Calu3 (cell line): ENCODE data around the gene RAB3IL1. TPM values are rescaled to one million over a fixed set of nuclear protein-coding genes. Genes with fewer than 3 reads are reported as not detected.
A peak's percentile ranks its signal among the peaks of the same experiment; 100 is the strongest.

Experiments used
- BruUV-seq: library from RNA; stranded (reverse); fragments of 400-500 nt; replicated peaks from 2 replicates; lab custom pipeline; 2021; lab: Mats Ljungman, UMichigan
- CTCF ChIA-PET: fragments of 300-600 bp; sonication (Branson Sonifier 250); formaldehyde crosslinking; loops from one replicate; lab custom pipeline; 2022; ENCODE audit warnings: antibody characterized with exemption; lab: Charles Lee
- DNase-seq: peaks from one replicate; pipeline ENCODE4 v3.0.0; 2022
- H3K27ac Mint-ChIP-seq: one replicate; pipeline ENCODE4 v1.8.0; 2022; ENCODE audit warnings: mixed read lengths; ENCODE audit not compliant: unreplicated experiment
- H3K27me3 Mint-ChIP-seq: one replicate; pipeline ENCODE4 v1.8.0; 2022; ENCODE audit warnings: mixed read lengths; ENCODE audit not compliant: unreplicated experiment
- H3K36me3 Mint-ChIP-seq: one replicate; pipeline ENCODE4 v1.8.0; 2022; ENCODE audit warnings: mild to moderate bottlenecking, moderate library complexity, mixed read lengths; ENCODE audit not compliant: insufficient read depth, unreplicated experiment
- H3K4me1 Mint-ChIP-seq: one replicate; pipeline ENCODE4 v1.8.0; 2022; ENCODE audit warnings: mild to moderate bottlenecking, low read depth, mixed read lengths; ENCODE audit not compliant: unreplicated experiment
- H3K4me3 Mint-ChIP-seq: one replicate; pipeline ENCODE4 v1.8.0; 2022; ENCODE audit warnings: mild to moderate bottlenecking, low read depth, moderate library complexity, mixed read lengths; ENCODE audit not compliant: unreplicated experiment
- H3K9me3 Mint-ChIP-seq: one replicate; pipeline ENCODE4 v1.8.0; 2022; ENCODE audit warnings: low read depth, mixed read lengths; ENCODE audit not compliant: unreplicated experiment
- CTCF ChIP-seq: fragments of 200-600 bp; IDR thresholded peaks from one replicate; pipeline ENCODE4 v1.8.0; 2022; ENCODE audit warnings: antibody characterized with exemption; ENCODE audit not compliant: unreplicated experiment
- intact Hi-C: fragments of 100-400 bp; cut with micrococcal nuclease; formaldehyde crosslinking; loops from one replicate; pipeline ENCODE4 v1.10.0; 2022; ENCODE audit not compliant: unreplicated experiment
- total RNA-seq: library from RNA; stranded (reverse); gene quantifications from 2 replicates; pipeline ENCODE4 v1.2.3, GENCODE V29; 2022

The RAB3IL1 gene
- total RNA-seq, 1 experiment from 2014 or later: 0.76 TPM

DNA sequence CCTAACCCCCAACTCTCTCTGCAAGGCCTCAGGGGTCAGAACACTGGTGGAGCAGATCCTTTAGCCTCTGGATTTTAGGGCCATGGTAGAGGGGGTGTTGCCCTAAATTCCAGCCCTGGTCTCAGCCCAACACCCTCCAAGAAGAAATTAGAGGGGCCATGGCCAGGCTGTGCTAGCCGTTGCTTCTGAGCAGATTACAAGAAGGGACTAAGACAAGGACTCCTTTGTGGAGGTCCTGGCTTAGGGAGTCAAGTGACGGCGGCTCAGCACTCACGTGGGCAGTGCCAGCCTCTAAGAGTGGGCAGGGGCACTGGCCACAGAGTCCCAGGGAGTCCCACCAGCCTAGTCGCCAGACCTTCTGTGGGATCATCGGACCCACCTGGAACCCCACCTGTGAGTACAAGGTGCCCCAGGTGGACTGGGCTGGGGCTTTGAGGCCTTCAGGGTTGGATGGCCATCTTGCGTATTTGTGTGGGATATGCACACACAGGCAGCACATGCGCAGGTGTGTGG, 32.7 kb upstream of the RAB3IL1 start, which contains the start of gene BEST1:
TSS of gene BEST1 (plus strand) at position 317 of the 513 bp plus-strand sequence. CDS start 1,456 bp downstream, outside the sequence.
- TSS peak; percentile 94 for BruUV-seq
- Mint-ChIP-seq H3K4me3 (peak within 1 kb of the TSS; percentile 40), H3K4me1 (peaks cover 27% of the 10 kb centered on the region), H3K9me3 (no peaks in the 10 kb centered on the region), H3K27me3 (peaks cover 23% of the 10 kb centered on the region), H3K36me3 (peaks cover 9% of the 10 kb centered on the region), H3K27ac (peak within 1 kb of the TSS; percentile 90)
- intact Hi-C loops: no loop called here
- no peak for DNase-seq
- TF ChIP-seq CTCF: no peak
- CTCF ChIA-PET: interaction anchor here (0.6 to 4.4 kb wide), 6 partner anchors 9 to 153 kb away, joined by 6 to 96 read pairs (median 12); no protein-coding TSS in a partner anchor

GRCh38 chr11:61949169-61950034, 32.0 kb upstream of the RAB3IL1 start:
- BruUV-seq: TSS peak; percentile 84
- peak overlapping the region; percentile 90 for H3K27ac Mint-ChIP-seq
- DNase-seq: peak; percentile 63
- H3K36me3 Mint-ChIP-seq: peaks cover 9% of the 10 kb centered on the region
- CTCF ChIA-PET: interaction anchor here (0.6 to 4.4 kb wide), 8 partner anchors 9 to 510 kb away, joined by 5 to 96 read pairs (median 9); no protein-coding TSS in a partner anchor
- H3K4me1 Mint-ChIP-seq: peaks cover 27% of the 10 kb centered on the region
- intact Hi-C loops: loop anchor here (5.0 to 10.0 kb wide), 2 partner anchors 103 to 155 kb away; partner anchors contain the start of genes FEN1 and TMEM258
- H3K4me3 Mint-ChIP-seq: peak overlapping the region; percentile 40
- no peak for TF ChIP-seq CTCF
- no peaks in the 10 kb centered on the region for H3K9me3 Mint-ChIP-seq
- peaks cover 30% of the 10 kb centered on the region for H3K27me3 Mint-ChIP-seq

GRCh38 chr11:61948505-61948904, 31.1 kb upstream of the RAB3IL1 start:
- BruUV-seq: no TSS peak
- DNase-seq: no peak
- peaks cover 9% of the 10 kb centered on the region for H3K36me3 Mint-ChIP-seq
- H3K4me1 Mint-ChIP-seq: peaks cover 27% of the 10 kb centered on the region
- intact Hi-C loops: loop anchor here (5.0 to 10.0 kb wide), 2 partner anchors 104 to 154 kb away; partner anchors contain the start of genes FEN1 and TMEM258
- CTCF ChIA-PET: interaction anchor here (0.6 to 4.4 kb wide), 12 partner anchors 10 to 218 kb away, joined by 3 to 96 read pairs (median 5); partner anchors contain the start of gene FTH1
- H3K4me3 Mint-ChIP-seq: no peak overlapping the region
- H3K27ac Mint-ChIP-seq: no peak overlapping the region
- TF ChIP-seq CTCF: no peak
- no peaks in the 10 kb centered on the region for H3K9me3 Mint-ChIP-seq
- H3K27me3 Mint-ChIP-seq: peaks cover 39% of the 10 kb centered on the region

DNA sequence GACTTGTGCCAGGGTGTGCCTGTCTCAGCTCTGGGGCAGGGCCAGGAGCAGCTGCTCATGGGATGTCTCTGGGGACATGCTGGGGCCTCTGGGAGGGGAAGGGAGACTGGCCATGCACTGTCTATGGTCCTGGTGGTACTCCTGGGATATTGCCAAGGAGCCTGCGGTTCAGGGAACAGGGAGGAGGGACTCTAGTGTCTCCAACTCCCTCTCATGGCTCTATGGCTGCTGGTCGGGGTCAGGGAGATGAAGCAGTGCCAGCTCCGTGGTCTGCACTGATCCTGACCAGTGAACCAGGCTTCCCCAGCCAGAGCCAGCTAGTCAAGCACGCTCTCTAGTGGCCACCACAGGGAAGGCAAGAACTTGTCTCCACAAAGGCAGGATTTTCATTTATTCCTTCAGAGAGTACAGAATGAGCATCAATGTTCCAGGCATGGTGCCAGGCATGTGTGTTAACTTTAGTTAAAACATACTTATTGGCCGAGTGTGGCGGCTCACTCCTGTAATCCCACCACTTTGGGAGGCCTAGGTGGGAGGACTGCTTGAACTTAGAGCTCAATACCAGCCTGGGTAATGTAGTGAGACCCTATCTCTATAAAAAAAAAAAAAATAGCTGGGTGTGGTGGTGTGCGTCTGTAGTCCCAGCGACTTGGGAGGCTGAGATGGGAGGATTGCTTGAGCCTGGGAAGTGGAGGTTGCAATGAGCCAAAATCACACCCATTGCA, 30.3 kb upstream of the RAB3IL1 start:
- peak; percentile 80 for DNase-seq
- no peaks in the 10 kb centered on the region for H3K9me3 Mint-ChIP-seq
- H3K27me3 Mint-ChIP-seq: peaks cover 46% of the 10 kb centered on the region
- no peak overlapping the region for H3K27ac Mint-ChIP-seq
- no peak overlapping the region for H3K4me3 Mint-ChIP-seq
- CTCF ChIA-PET: interaction anchor here (0.6 to 4.4 kb wide), 18 partner anchors 11 to 219 kb away, joined by 3 to 96 read pairs (median 4); partner anchors contain the start of gene FTH1
- H3K36me3 Mint-ChIP-seq: peaks cover 9% of the 10 kb centered on the region
- BruUV-seq: no TSS peak
- intact Hi-C loops: loop anchor here (1.0 to 10.0 kb wide), 3 partner anchors 48 to 153 kb away; partner anchors contain the start of genes FEN1 and TMEM258
- peak; percentile 78 for TF ChIP-seq CTCF
- peaks cover 27% of the 10 kb centered on the region for H3K4me1 Mint-ChIP-seq
